Measurements from ENCODE around the gene GSG1L2.

GRCh38 chr17:9776911-9777310 lies 45.0 kb downstream of the GSG1L2 start:
- TF ChIP-seq, protein P1, sequence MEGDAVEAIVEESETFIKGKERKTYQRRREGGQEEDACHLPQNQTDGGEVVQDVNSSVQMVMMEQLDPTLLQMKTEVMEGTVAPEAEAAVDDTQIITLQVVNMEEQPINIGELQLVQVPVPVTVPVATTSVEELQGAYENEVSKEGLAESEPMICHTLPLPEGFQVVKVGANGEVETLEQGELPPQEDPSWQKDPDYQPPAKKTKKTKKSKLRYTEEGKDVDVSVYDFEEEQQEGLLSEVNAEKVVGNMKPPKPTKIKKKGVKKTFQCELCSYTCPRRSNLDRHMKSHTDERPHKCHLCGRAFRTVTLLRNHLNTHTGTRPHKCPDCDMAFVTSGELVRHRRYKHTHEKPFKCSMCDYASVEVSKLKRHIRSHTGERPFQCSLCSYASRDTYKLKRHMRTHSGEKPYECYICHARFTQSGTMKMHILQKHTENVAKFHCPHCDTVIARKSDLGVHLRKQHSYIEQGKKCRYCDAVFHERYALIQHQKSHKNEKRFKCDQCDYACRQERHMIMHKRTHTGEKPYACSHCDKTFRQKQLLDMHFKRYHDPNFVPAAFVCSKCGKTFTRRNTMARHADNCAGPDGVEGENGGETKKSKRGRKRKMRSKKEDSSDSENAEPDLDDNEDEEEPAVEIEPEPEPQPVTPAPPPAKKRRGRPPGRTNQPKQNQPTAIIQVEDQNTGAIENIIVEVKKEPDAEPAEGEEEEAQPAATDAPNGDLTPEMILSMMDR (conservative IDR thresholded peaks at IDR 0.05 in 1 of 2, IDR thresholded peaks at IDR 0.05 in 1 of 2; ENCODE audit: extremely low read depth in 1 of 2, insufficient read depth in 1 of 2, low read depth in 1 of 2, low read length in 2 of 2), result no peak
- TF ChIP-seq EZH2 (IDR thresholded peaks at IDR 0.05; ENCODE audit: borderline replicate concordance, low read length), result no peak
